ENCODE measurements around the gene RRAS2.
"Not testable (repeated sequence)": the region's sequence is repeated elsewhere in the genome, so short reads cannot be mapped to it uniquely, and the experiment has no call there.

Gene RRAS2

GRCh38 chr11:14253421-14253820 is 105.6 kb downstream of the RRAS2 start:
- DNase-seq, result no peak

GRCh38 chr11:14252501-14252900 is 106.5 kb downstream of the RRAS2 start:
- not testable (repeated sequence) for DNase-seq

- DNase-seq, result no peak
Observed at GRCh38 chr11:14251754-14252153, 107.2 kb downstream of the RRAS2 start.

GRCh38 chr11:14249121-14249963 is 109.6 kb downstream of the RRAS2 start:
- no peak for DNase-seq

GRCh38 chr11:14248580-14248981 is 110.4 kb downstream of the RRAS2 start:
- no peak for DNase-seq

- DNase-seq, result no peak
Observed at GRCh38 chr11:14245444-14245843, 113.5 kb downstream of the RRAS2 start.

- no peak for DNase-seq
Observed at GRCh38 chr11:14244926-14245325, 114.1 kb downstream of the RRAS2 start.

GRCh38 chr11:14242733-14243132 is 116.2 kb downstream of the RRAS2 start:
- DNase-seq, result no peak

- DNase-seq, result no peak
Observed at GRCh38 chr11:14242187-14242586, 116.8 kb downstream of the RRAS2 start.

- no peak for DNase-seq
Observed at GRCh38 chr11:14240951-14241350, 118.0 kb downstream of the RRAS2 start.

GRCh38 chr11:14240221-14240620 is 118.8 kb downstream of the RRAS2 start:
- no peak for DNase-seq

- DNase-seq, result no peak
Observed at GRCh38 chr11:14237444-14237961, 121.5 kb downstream of the RRAS2 start.

GRCh38 chr11:14235701-14236100 is 123.3 kb downstream of the RRAS2 start:
- no peak for DNase-seq

- no peak for DNase-seq
Observed at GRCh38 chr11:14234446-14234845, 124.5 kb downstream of the RRAS2 start.

- peak; percentile 19 for DNase-seq
Observed at GRCh38 chr11:14232652-14233051, 126.3 kb downstream of the RRAS2 start.

- DNase-seq, result no peak
Observed at GRCh38 chr11:14230407-14230806, 128.6 kb downstream of the RRAS2 start.

GRCh38 chr11:14229472-14229871 is 129.5 kb downstream of the RRAS2 start:
- no peak for DNase-seq

- DNase-seq, result no peak
Observed at GRCh38 chr11:14228356-14228755, 130.6 kb downstream of the RRAS2 start.
